Endodermal cell (in vitro differentiated cells): ENCODE measurements around the gene BTNL3. TPM values are rescaled to one million over a fixed set of nuclear protein-coding genes. Genes with fewer than 3 reads are reported as not detected.

ENCODE experiments used
- DNase-seq: peaks from one replicate; pipeline ENCODE4 v3.0.0-alpha.2; 2017
- H3K27ac ChIP-seq: 2 replicates; pipeline ENCODE4 v1.5.1; 2013; ENCODE audit warnings: mild to moderate bottlenecking, low read depth, low read length, moderate library complexity
- H3K27me3 ChIP-seq: 2 replicates; pipeline ENCODE4 v1.6.1; 2013; ENCODE audit warnings: mild to moderate bottlenecking, low read length, moderate library complexity; ENCODE audit not compliant: insufficient read depth, control insufficient read depth, poor library complexity, severe bottlenecking
- H3K36me3 ChIP-seq: 2 replicates; pipeline ENCODE4 v1.7.0; 2013; ENCODE audit warnings: mild to moderate bottlenecking, low read length, moderate library complexity; ENCODE audit not compliant: control insufficient read depth, insufficient read depth
- H3K4me1 ChIP-seq: one replicate; pipeline ENCODE4 v1.7.0; 2013; ENCODE audit warnings: low read length; ENCODE audit not compliant: control insufficient read depth, insufficient read depth
- H3K4me3 ChIP-seq: 2 replicates; pipeline ENCODE4 v1.5.1; 2013; ENCODE audit warnings: mild to moderate bottlenecking, low read length, moderate library complexity
- H3K9ac ChIP-seq: 2 replicates; pipeline ENCODE4 v1.6.1; 2013; ENCODE audit warnings: mild to moderate bottlenecking, low read length, moderate library complexity; ENCODE audit not compliant: poor library complexity, severe bottlenecking; ENCODE audit errors: extremely low read depth
- H3K9me3 ChIP-seq: 2 replicates; pipeline ENCODE4 v1.6.1; 2013; ENCODE audit warnings: mild to moderate bottlenecking, low read length, moderate library complexity; ENCODE audit not compliant: control insufficient read depth
- H3K27ac Mint-ChIP-seq: 2 replicates; pipeline ENCODE4 v1.8.0; 2020; ENCODE audit warnings: mixed read lengths
- H3K27me3 Mint-ChIP-seq: 2 replicates; pipeline ENCODE4 v1.8.0; 2021; ENCODE audit warnings: mild to moderate bottlenecking, mixed read lengths; ENCODE audit not compliant: insufficient read depth
- H3K36me3 Mint-ChIP-seq: 2 replicates; pipeline ENCODE4 v1.8.0; 2020; ENCODE audit warnings: low read depth, mixed read lengths
- H3K4me1 Mint-ChIP-seq: 2 replicates; pipeline ENCODE4 v1.8.0; 2020; ENCODE audit warnings: mixed read lengths
- H3K4me3 Mint-ChIP-seq: 2 replicates; pipeline ENCODE4 v1.8.0; 2020; ENCODE audit warnings: mild to moderate bottlenecking, moderate library complexity, mixed read lengths
- H3K9me3 Mint-ChIP-seq: 2 replicates; pipeline ENCODE4 v1.8.0; 2020; ENCODE audit warnings: mild to moderate bottlenecking, mixed read lengths
- CTCF ChIP-seq: fragments of 200-600 bp; sonication (generic); conservative IDR thresholded peaks from 2 replicates; pipeline ENCODE4 v1.5.0; 2021; ENCODE audit warnings: antibody characterized with exemption, mild to moderate bottlenecking
- WGBS, 2 experiments: methylation state at CpG; one replicate each; pipeline versions ENCODE4 v1.1.5 to v1.1.7; 2013; ENCODE audit warnings: missing lambda C conversion rate in 2 of 2, mixed read lengths in 1 of 2; ENCODE audit not compliant: insufficient coverage in 1 of 2, insufficient read length in 1 of 2; 5-methylcytosine and 5-hydroxymethylcytosine counted together
- total RNA-seq, 2 donors: library from RNA; stranded (reverse); fragmentation: NEBNext Ultra II Directional in 1 of 2; extraction: Animal tissue kit (Norgen Biotek cat#: 25700) in 1 of 2; gene quantifications; 2 replicates in 1 of 2; 3 replicates in 1 of 2; pipeline ENCODE4 v1.2.1, GENCODE V29; 2021

Gene BTNL3
- total RNA-seq, 2 donors from 2014 or later: not detected

- Mint-ChIP-seq H3K4me1 (peaks cover 4% of the 10 kb centered on the region), H3K27me3 (no peaks in the 10 kb centered on the region), H3K36me3 (no peaks in the 10 kb centered on the region), H3K9me3 (no peaks in the 10 kb centered on the region), H3K27ac (no peak overlapping the region), H3K4me3 (no peak overlapping the region)
- 73 to 100% methylated on average over 1 to 2 of the region's 2 CpGs for WGBS, 2 experiments
- DNase-seq: no peak
- H3K4me3 ChIP-seq: no peak overlapping the region
- no peak overlapping the region for H3K9ac ChIP-seq
- no peaks in the 10 kb centered on the region for H3K27me3 ChIP-seq
- no peaks in the 10 kb centered on the region for H3K4me1 ChIP-seq
- TF ChIP-seq CTCF: no peak
- no peaks in the 10 kb centered on the region for H3K36me3 ChIP-seq
- no peaks in the 10 kb centered on the region for H3K9me3 ChIP-seq
- no peak overlapping the region for H3K27ac ChIP-seq
Observed at GRCh38 chr5:180988016-180988415, 630 bp upstream of the BTNL3 start.

- WGBS, 2 experiments: 89 to 91% methylated on average over 4 to 16 of the region's 16 CpGs
- H3K36me3 ChIP-seq: no peaks in the 10 kb centered on the region
- no peak overlapping the region for H3K27ac Mint-ChIP-seq
Observed at GRCh38 chr5:180990086-180990881, 1.6 kb downstream of the BTNL3 start.

GRCh38 chr5:180990882-180991242 is 2.2 kb downstream of the BTNL3 start:
- Mint-ChIP-seq H3K27me3 (no peaks in the 10 kb centered on the region), H3K27ac (no peak overlapping the region), H3K4me1 (peaks cover 4% of the 10 kb centered on the region), H3K36me3 (no peaks in the 10 kb centered on the region), H3K9me3 (no peaks in the 10 kb centered on the region), H3K4me3 (no peak overlapping the region)
- peak; percentile 36 for DNase-seq
- H3K36me3 ChIP-seq: no peaks in the 10 kb centered on the region
- no peak overlapping the region for H3K4me3 ChIP-seq
- H3K9me3 ChIP-seq: no peaks in the 10 kb centered on the region
- no peaks in the 10 kb centered on the region for H3K27me3 ChIP-seq
- no peak overlapping the region for H3K27ac ChIP-seq
- H3K9ac ChIP-seq: no peak overlapping the region
- 80% methylated on average over 4 of the region's 5 CpGs; no CpG with 5 or more reads in 1 of the 2 experiments for WGBS, 2 experiments
- no peaks in the 10 kb centered on the region for H3K4me1 ChIP-seq
- no peak for TF ChIP-seq CTCF

More at GRCh38 chr5:180990086-180990881, 1.6 kb downstream of the BTNL3 start:
- Mint-ChIP-seq H3K9me3 (no peaks in the 10 kb centered on the region), H3K27me3 (no peaks in the 10 kb centered on the region), H3K36me3 (no peaks in the 10 kb centered on the region), H3K4me1 (peaks cover 4% of the 10 kb centered on the region), H3K4me3 (no peak overlapping the region)
- no peaks in the 10 kb centered on the region for H3K27me3 ChIP-seq
- DNase-seq: no peak
- H3K4me1 ChIP-seq: no peaks in the 10 kb centered on the region
- H3K4me3 ChIP-seq: no peak overlapping the region
- H3K9me3 ChIP-seq: no peaks in the 10 kb centered on the region
- H3K9ac ChIP-seq: no peak overlapping the region
- TF ChIP-seq CTCF: no peak
- no peak overlapping the region for H3K27ac ChIP-seq
